Hepatocyte (in vitro differentiated cells): ENCODE results near the gene PTPRH. TPM values are rescaled to one million over a fixed set of nuclear protein-coding genes. Genes with fewer than 3 reads are reported as not detected.

Experiments
- DNase-seq: peaks from one replicate; pipeline ENCODE4 v3.0.0-alpha.2; 2016; ENCODE audit warnings: low spot score
- H2AFZ ChIP-seq: fragments of 200-600 bp; sonication (generic); 2 replicates; pipeline ENCODE4 v1.6.0; 2016; ENCODE audit warnings: antibody characterized with exemption, mild to moderate bottlenecking
- H3K27ac ChIP-seq: fragments of 200-600 bp; sonication (generic); 2 replicates; pipeline ENCODE4 v1.5.1; 2016; ENCODE audit warnings: mild to moderate bottlenecking
- H3K27me3 ChIP-seq: fragments of 200-600 bp; sonication (generic); 2 replicates; pipeline ENCODE4 v1.6.1; 2016
- H3K36me3 ChIP-seq: fragments of 200-600 bp; sonication (generic); replicated peaks from 2 replicates; pipeline ENCODE4 v1.5.1; 2016; ENCODE audit warnings: low read depth; ENCODE audit not compliant: insufficient read depth
- H3K4me1 ChIP-seq: fragments of 200-600 bp; sonication (generic); 2 replicates; pipeline ENCODE4 v1.5.1; 2016; ENCODE audit warnings: mild to moderate bottlenecking, moderate library complexity; ENCODE audit not compliant: insufficient read depth
- H3K4me2 ChIP-seq: fragments of 200-600 bp; sonication (generic); 2 replicates; pipeline ENCODE4 v1.6.0; 2016
- H3K4me3 ChIP-seq: fragments of 200-600 bp; sonication (generic); 2 replicates; pipeline ENCODE4 v1.5.1; 2016; ENCODE audit warnings: mild to moderate bottlenecking
- H3K79me2 ChIP-seq: fragments of 200-600 bp; sonication (generic); 2 replicates; pipeline ENCODE4 v1.6.0; 2017; ENCODE audit warnings: mild to moderate bottlenecking
- H3K9me2 ChIP-seq: fragments of 200-600 bp; sonication (generic); replicated peaks from 2 replicates; pipeline ENCODE4 v1.6.0; 2017; ENCODE audit warnings: mild to moderate bottlenecking; ENCODE audit not compliant: insufficient read depth
- H3K9me3 ChIP-seq: fragments of 200-600 bp; sonication (generic); 2 replicates; pipeline ENCODE4 v1.5.1; 2016; ENCODE audit warnings: low read depth, mild to moderate bottlenecking
- H4K20me1 ChIP-seq: fragments of 200-600 bp; sonication (generic); 2 replicates; pipeline ENCODE4 v1.6.0; 2016; ENCODE audit warnings: mild to moderate bottlenecking; ENCODE audit not compliant: insufficient read depth, poor library complexity, severe bottlenecking
- EZH2 ChIP-seq: fragments of 200-600 bp; sonication (generic); IDR thresholded peaks from 2 replicates; pipeline ENCODE4 v1.6.1; 2016; ENCODE audit warnings: antibody characterized with exemption, mild to moderate bottlenecking, borderline replicate concordance
- EZH2phosphoT487 ChIP-seq: fragments of 200-600 bp; sonication (generic); IDR thresholded peaks from one replicate; pipeline ENCODE4 v1.6.1; 2018; ENCODE audit warnings: antibody characterized with exemption, mild to moderate bottlenecking, low read depth, moderate library complexity; ENCODE audit not compliant: unreplicated experiment, severe bottlenecking
- WGBS: methylation state at CpG from one replicate; pipeline ENCODE4 v1.1.6; 2016; ENCODE audit warnings: low lambda C conversion rate; ENCODE audit errors: missing lambda C conversion rate; 5-methylcytosine and 5-hydroxymethylcytosine counted together
- polyA plus RNA-seq: library from polyadenylated mRNA; unstranded; fragments of >200 nt; fragmentation: Nextera tagmentation; extraction: Ambion mirVana; gene quantifications from 2 replicates; pipeline ENCODE4 v1.2.1, GENCODE V29; 2016
- total RNA-seq: library from RNA; depleted of rRNA; stranded (reverse); fragments of >200 nt; gene quantifications from 2 replicates; pipeline ENCODE4 v1.2.3, GENCODE V29; 2014
- TF ChIP-seq, protein P1 (sequence below): fragments of 200-600 bp; sonication (generic); IDR thresholded peaks from 2 replicates; pipeline ENCODE4 v1.5.1; 2016; ENCODE audit warnings: antibody characterized with exemption, mild to moderate bottlenecking; ENCODE audit not compliant: poor library complexity

PTPRH gene
- total and polyA plus RNA-seq, 2 experiments from 2014 or later, result 7.3 to 30.9 TPM

- TF ChIP-seq EZH2 (no peak), EZH2phosphoT487 (no peak)
- TF ChIP-seq, protein P1, sequence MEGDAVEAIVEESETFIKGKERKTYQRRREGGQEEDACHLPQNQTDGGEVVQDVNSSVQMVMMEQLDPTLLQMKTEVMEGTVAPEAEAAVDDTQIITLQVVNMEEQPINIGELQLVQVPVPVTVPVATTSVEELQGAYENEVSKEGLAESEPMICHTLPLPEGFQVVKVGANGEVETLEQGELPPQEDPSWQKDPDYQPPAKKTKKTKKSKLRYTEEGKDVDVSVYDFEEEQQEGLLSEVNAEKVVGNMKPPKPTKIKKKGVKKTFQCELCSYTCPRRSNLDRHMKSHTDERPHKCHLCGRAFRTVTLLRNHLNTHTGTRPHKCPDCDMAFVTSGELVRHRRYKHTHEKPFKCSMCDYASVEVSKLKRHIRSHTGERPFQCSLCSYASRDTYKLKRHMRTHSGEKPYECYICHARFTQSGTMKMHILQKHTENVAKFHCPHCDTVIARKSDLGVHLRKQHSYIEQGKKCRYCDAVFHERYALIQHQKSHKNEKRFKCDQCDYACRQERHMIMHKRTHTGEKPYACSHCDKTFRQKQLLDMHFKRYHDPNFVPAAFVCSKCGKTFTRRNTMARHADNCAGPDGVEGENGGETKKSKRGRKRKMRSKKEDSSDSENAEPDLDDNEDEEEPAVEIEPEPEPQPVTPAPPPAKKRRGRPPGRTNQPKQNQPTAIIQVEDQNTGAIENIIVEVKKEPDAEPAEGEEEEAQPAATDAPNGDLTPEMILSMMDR, result no peak
- no peak for DNase-seq
- H3K4me3 ChIP-seq, result no peak overlapping the region
- no peaks in the 10 kb centered on the region for H3K9me3 ChIP-seq
- H4K20me1 ChIP-seq, result peaks cover 79% of the 10 kb centered on the region
- no peaks in the 10 kb centered on the region for H3K36me3 ChIP-seq
- WGBS, result 87% methylated on average over 10 of the region's 10 CpGs
- no peaks in the 10 kb centered on the region for H3K9me2 ChIP-seq
- no peaks in the 10 kb centered on the region for H3K4me1 ChIP-seq
- H3K27ac ChIP-seq, result no peak overlapping the region
- peaks cover 65% of the 10 kb centered on the region for H3K79me2 ChIP-seq
- H2AFZ ChIP-seq, result no peak overlapping the region
- no peaks in the 10 kb centered on the region for H3K27me3 ChIP-seq
- no peak overlapping the region for H3K4me2 ChIP-seq
Observed at GRCh38 chr19:55248166-55248675, 38.9 kb upstream of the PTPRH start.

GRCh38 chr19:55247621-55248099 is 38.4 kb upstream of the PTPRH start:
- no peak for DNase-seq
- Histone ChIP-seq H3K79me2 (peaks cover 59% of the 10 kb centered on the region), H2AFZ (no peak overlapping the region), H3K9me3 (no peaks in the 10 kb centered on the region), H3K27me3 (no peaks in the 10 kb centered on the region), H3K4me2 (no peak overlapping the region), H3K4me3 (no peak overlapping the region), H3K36me3 (no peaks in the 10 kb centered on the region), H3K9me2 (no peaks in the 10 kb centered on the region), H3K27ac (no peak overlapping the region), H3K4me1 (no peaks in the 10 kb centered on the region), H4K20me1 (peaks cover 73% of the 10 kb centered on the region)
- TF ChIP-seq EZH2phosphoT487 (no peak), EZH2 (no peak)
- TF ChIP-seq, protein P1, result no peak
- WGBS, result 77% methylated on average over 10 of the region's 10 CpGs

DNA sequence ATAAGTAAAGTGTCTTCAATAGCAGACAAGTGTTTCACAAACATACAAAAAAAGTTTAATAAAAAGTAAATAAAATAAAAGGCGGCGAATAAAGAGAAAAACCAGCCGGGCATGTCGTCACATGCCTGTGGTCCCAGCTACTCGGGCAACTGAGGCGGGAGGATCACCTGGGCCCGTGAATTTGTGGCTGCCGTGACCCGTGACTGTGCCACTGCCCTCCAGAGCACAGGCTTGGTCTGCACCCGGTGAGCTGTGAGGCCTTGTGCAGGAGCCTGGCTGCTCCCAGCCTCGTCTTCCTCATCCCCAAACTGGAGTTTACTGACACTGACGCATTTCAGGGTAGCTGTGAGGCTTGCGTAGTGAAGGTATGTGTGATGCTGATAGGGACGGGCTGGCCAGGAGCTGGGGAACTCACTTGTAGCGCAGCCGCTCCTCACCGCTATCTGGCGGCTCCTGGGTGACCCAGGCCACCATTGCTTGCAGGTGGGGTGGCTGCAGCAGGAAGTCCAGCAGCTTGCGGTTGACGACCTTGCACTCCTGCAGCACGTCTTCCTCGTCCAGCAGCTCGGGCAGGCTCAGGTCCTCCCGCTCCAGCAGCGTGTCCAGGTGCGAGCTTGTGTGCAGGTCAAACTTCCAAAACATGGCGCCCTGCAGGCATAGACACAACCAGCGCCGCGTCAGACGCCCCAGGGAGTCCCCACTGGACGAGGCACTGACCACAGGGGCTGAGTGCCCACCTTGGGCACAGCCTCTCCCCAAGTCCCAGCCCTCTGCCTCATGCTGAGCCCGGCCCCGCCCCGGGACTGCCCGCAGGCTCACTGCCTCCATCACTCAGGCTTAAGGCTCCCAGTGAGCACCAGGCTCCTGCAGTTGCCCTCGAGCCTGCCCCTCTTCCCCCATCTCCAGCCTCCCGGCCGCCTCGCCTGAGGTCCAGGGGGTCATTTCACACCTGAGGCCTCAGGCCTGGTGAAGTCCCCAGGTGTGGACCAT is 37.5 kb upstream of the PTPRH start:
- H2AFZ ChIP-seq, result no peak overlapping the region
- 92% methylated on average over 40 of the region's 40 CpGs for WGBS
- no peaks in the 10 kb centered on the region for H3K27me3 ChIP-seq
- H3K4me3 ChIP-seq, result no peak overlapping the region
- H4K20me1 ChIP-seq, result peaks cover 64% of the 10 kb centered on the region
- H3K4me2 ChIP-seq, result no peak overlapping the region
- no peaks in the 10 kb centered on the region for H3K9me2 ChIP-seq
- H3K79me2 ChIP-seq, result peaks cover 50% of the 10 kb centered on the region
- H3K36me3 ChIP-seq, result no peaks in the 10 kb centered on the region
- DNase-seq, result no peak
- H3K27ac ChIP-seq, result no peak overlapping the region
- no peaks in the 10 kb centered on the region for H3K4me1 ChIP-seq
- no peak for TF ChIP-seq EZH2phosphoT487
- no peaks in the 10 kb centered on the region for H3K9me3 ChIP-seq

GRCh38 chr19:55245236-55245904 is 36.1 kb upstream of the PTPRH start:
- no peak overlapping the region for H3K4me3 ChIP-seq
- H3K4me2 ChIP-seq, result no peak overlapping the region
- H3K79me2 ChIP-seq, result peaks cover 36% of the 10 kb centered on the region
- no peaks in the 10 kb centered on the region for H3K4me1 ChIP-seq
- TF ChIP-seq EZH2 (no peak), EZH2phosphoT487 (no peak)
- TF ChIP-seq, protein P1, result no peak
- H2AFZ ChIP-seq, result no peak overlapping the region
- H3K9me2 ChIP-seq, result no peaks in the 10 kb centered on the region
- DNase-seq, result no peak
- peaks cover 50% of the 10 kb centered on the region for H4K20me1 ChIP-seq
- H3K27me3 ChIP-seq, result no peaks in the 10 kb centered on the region
- H3K9me3 ChIP-seq, result no peaks in the 10 kb centered on the region
- H3K36me3 ChIP-seq, result no peaks in the 10 kb centered on the region
- H3K27ac ChIP-seq, result no peak overlapping the region
- WGBS, result 94% methylated on average over 19 of the region's 23 CpGs
